GM23248 (cell line): ENCODE results near the gene PDE4C.

ENCODE experiments used
- EZH2 ChIP-seq: fragments of 200-600 bp; sonication (generic); IDR thresholded peaks from 2 replicates; pipeline ENCODE4 v1.6.1; 2018; ENCODE audit warnings: antibody characterized with exemption, mild to moderate bottlenecking; ENCODE audit not compliant: insufficient read depth, poor library complexity, severe bottlenecking
- EZH2phosphoT487 ChIP-seq: fragments of 200-600 bp; sonication (generic); IDR thresholded peaks from 2 replicates; pipeline ENCODE4 v1.6.1; 2018; ENCODE audit warnings: antibody characterized with exemption, moderate library complexity, mild to moderate bottlenecking, low read depth; ENCODE audit not compliant: insufficient read depth

GRCh38 chr19:18263324-18264136, 37.3 kb upstream of the PDE4C start:
- TF ChIP-seq EZH2, result no peak
- no peak for TF ChIP-seq EZH2phosphoT487
